ENCODE data around the gene LAIR2.
"Not testable (repeated sequence)": the region's sequence is repeated elsewhere in the genome, so short reads cannot be mapped to it uniquely, and the experiment has no call there.

Gene LAIR2

GRCh38 chr19:54464630-54465425 is 37.8 kb upstream of the LAIR2 start:
- DNase-seq (ENCODE audit: low spot score), result peak; percentile 92

- no peak for DNase-seq (ENCODE audit: low spot score)
Measured at GRCh38 chr19:54465426-54466109, 37.1 kb upstream of the LAIR2 start.

- not testable (repeated sequence) for DNase-seq (ENCODE audit: low spot score)
Measured at GRCh38 chr19:54466110-54466480, 36.5 kb upstream of the LAIR2 start.

DNA sequence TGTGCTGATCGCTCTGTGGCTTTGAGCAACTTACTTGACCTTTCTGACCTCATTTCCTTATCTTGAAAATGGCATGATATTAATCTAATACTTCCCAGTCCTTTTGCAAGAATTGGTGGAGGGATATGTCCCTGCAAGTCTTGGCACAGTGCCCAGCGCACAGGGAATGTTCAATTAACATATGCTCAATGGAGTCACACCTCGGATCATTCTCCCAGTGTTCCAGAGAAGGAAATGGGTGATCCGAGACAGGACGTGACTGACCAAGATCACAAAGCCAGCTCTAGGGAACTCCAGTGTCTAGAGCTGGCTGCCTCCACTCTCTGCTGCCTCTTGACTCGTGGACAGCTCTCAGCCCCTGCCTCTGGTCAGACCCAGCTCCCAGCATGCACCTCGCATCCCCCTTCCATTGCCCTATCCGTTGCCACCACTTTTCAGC is 33.1 kb upstream of the LAIR2 start:
- no peak for DNase-seq (ENCODE audit: low spot score)

DNA sequence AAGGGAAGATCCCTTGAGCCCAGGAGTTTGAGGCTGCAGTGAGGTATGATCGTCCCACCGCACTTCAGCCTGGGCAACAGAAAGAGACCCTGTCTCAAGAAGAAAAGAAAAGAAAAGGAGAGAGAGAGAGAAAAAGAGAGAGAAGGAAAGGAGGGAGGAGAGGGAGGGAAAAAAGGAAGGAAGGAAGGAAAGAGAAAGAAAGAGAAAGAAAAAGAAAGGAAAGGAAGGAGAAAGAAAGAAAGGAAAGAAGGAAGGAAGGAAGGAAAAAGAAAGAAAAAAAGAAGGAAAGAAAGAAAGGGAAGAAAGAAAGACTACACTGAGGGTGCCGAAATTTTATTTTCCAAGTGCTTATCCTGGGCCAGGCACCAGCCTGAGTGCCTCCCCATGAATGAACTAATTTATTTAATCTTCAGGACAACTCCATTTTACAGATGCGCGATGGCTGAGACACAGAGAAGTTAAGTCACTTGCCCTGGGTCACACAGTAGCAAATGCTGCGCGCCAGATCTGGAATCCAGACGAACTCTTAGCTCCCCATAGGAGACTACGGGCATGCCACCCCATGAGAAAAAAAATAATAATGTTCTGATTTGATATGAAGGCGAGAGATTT is 32.2 kb upstream of the LAIR2 start:
- DNase-seq (ENCODE audit: low spot score), result no peak

GRCh38 chr19:54470991-54471782 is 31.4 kb upstream of the LAIR2 start:
- peak; percentile 42 for DNase-seq (ENCODE audit: low spot score)

- peak; percentile 94 for DNase-seq (ENCODE audit: low spot score)
Measured at GRCh38 chr19:54473071-54473891, 29.4 kb upstream of the LAIR2 start, which contains the start of gene CDC42EP5. Gene CDC42EP5 (minus strand): TSS chr19:54473296. CDS start chr19:54465547, 7,749 bp downstream.

DNA sequence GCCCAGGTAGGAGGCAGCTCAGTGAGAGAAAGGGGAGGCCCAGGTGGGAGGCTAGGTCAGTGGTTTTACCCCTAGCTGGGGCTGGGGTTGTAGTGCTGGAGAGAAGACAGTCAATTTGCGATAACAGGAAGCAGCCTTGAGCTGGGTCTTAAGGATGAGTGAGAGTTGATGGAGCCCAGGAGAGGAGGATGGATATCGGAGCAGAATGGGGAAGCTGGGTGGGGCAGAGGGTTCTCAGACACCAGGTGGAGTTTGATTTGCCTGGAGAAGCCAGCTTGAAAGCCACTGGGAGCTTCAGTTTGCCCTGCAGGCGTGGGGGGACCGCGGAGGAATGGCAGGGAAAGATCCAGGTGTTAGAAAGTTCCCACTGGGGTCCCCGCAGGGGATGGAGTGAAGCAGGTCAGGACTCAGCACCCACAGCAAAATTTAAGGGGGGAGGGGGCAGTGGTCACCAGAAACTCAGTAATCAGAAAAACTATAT is 28.7 kb upstream of the LAIR2 start:
- no peak for DNase-seq (ENCODE audit: low spot score)

GRCh38 chr19:54475706-54476105 is 26.9 kb upstream of the LAIR2 start:
- no peak for DNase-seq (ENCODE audit: low spot score)

GRCh38 chr19:54477650-54478049 is 25.0 kb upstream of the LAIR2 start:
- DNase-seq (ENCODE audit: low spot score), result no peak

DNA sequence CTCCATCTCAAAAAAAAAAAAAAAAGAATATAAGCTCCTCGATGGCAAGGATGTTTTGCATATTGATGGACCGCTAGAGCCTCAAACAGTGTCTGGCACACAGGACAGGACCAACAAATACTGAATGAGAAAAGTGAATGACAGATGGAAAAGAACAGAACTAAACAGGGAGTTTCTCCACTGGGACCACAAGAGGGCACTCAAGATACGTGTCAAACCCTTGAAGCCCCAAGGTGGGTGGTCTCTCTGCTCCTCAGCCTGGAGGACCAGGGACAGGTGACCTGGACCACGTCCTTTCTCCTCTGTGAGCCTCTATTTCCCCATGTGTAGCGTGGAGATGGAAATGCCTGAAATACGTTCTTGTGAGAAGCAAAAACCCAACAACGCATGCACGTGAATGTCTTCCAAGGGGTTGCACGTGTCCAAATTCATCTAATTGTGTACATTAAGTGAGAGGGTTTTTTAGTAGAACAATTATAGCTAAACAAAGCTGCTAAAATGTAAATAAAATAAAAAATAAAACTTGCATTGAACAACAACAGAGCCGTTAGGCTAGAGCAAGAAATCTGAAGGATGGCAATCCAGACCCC is 23.9 kb upstream of the LAIR2 start:
- DNase-seq (ENCODE audit: low spot score), result peak; percentile 40

DNA sequence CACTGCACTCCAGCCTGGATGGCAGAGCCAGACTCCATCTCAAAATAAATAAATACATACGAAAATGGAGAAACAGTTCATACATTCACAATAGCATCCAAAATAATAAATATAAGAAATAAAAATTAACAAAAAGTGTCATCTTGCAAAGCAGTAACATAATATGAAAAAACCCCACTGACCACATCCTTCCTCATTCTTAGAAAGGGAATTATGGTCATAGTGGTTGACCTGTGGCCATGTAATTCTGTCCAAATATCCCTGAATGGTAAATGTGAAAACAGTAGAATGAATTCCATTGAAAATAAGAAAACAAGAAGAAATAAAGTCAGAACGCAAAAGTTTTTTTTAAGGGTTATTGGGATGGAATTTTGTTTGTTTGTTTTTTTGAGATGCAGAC is 22.6 kb upstream of the LAIR2 start:
- DNase-seq (ENCODE audit: low spot score), result no peak

DNA sequence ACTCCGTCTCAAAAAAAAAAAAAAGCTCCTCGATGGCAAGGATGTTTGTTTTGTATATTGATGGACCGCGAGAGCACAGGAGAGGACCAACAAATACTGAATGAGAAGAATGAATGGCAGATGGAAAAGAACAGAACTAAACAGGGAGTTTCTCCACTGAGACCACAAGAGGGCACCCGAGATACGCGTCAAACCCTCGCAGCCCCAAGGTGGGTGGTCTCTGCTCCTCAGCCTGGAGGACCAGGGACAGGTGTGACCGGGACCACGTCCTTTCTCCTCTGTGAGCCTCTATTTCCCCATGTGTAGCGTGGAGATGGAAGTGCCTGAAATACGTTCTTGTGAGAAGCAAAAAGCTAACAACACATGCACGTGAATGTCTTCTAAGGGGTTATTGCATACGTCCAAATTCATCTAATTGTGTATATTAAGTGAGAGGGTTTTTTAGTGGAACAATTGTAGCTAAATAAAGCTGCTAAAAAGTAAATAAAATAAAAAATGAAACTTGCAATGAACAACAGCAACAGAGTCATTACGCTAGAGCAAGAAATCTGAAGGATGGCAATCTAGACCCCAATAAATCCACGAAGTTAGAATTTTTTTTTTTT is 21.2 kb upstream of the LAIR2 start:
- DNase-seq (ENCODE audit: low spot score), result no peak

DNA sequence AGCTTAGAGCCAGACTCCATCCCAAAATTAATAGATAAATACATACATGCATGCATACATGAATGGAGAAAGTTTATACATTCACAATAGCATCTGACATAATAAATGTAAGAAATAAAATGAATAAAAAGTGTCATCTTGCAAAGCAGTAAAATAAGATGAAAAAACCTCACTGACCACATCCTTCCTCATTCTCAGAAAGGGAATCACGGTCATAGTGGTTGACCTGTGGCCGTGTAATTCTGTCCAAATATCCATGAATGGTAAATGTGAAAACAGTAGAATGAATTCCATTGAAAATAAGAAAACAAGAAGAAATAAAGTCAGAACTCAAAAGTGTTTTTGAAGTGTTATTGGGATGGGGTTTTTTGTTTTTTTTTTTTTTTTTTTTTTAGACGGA is 19.7 kb upstream of the LAIR2 start:
- no peak for DNase-seq (ENCODE audit: low spot score)

- DNase-seq (ENCODE audit: low spot score), result no peak
Measured at GRCh38 chr19:54484451-54484850, 18.2 kb upstream of the LAIR2 start.

DNA sequence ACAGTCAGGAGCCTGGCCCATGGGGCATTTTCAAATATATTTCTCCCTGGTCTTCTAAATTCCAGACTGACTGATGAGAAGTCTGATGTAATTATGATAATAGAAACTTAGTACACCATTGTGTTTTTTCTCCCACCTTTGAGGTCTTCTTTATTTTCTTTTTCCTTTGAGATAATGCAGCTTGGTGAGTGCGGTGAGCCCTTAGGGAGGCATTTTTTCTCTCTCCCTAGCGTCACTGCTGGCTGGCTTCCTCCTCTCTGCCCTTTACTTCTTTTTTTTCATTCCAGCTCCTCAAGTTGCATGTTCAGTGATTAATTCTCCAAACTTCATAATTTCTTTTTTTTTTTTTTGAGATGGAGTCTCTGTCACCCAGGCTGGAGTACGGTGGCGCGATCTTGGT is 16.8 kb upstream of the LAIR2 start:
- DNase-seq (ENCODE audit: low spot score), result no peak

- no peak for DNase-seq (ENCODE audit: low spot score)
Measured at GRCh38 chr19:54489341-54489740, 13.3 kb upstream of the LAIR2 start.

DNA sequence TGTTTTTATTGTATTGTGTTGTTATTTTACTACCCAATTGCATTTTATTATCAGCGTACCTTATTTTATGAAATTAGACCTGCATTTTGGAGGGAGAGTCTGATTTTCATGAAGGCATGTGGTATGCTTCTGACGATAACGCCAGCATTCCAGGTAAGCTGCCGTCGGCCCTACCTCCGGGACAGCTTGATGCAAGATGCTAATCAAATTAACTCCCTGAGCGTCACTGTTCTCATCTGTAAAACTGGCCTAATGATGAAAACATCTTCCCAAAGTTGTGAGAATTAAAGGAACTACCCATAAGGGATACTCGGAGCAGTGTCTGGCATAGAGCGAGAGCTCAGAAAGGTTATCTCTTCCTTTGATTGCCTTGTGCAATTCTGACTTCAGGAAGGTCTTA is 12.9 kb upstream of the LAIR2 start:
- DNase-seq (ENCODE audit: low spot score), result no peak

GRCh38 chr19:54492568-54492967 is 10.1 kb upstream of the LAIR2 start:
- DNase-seq (ENCODE audit: low spot score), result no peak

DNA sequence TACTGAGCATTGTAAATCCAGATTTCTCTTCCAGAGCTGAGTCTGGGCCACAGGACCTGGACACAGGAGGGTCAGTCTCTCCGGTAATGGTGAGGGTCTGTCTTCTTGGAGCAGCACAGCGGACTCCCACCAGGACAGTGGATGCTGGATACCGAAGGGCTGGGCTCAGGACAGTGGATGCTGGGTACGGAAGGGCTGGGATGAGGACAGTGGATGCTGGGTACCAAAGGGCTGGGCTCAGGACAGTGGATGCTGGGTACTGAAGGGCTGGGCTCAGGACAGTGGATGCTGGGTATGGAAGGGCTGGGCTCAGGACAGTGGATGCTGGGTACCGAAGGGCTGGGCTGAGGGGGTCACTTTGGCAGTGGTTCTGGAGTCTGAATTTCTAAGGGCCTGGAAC is 9.6 kb upstream of the LAIR2 start:
- not testable (repeated sequence) for DNase-seq (ENCODE audit: low spot score)

Measured in AG08396 (cell line).